Gastroesophageal sphincter (tissue), 3 donors: ENCODE results near the gene GLB1L3.

Experiments used
- CTCF ChIP-seq, 4 experiments: fragments of 200-600 bp in 2 of 4; fragments of 450-650 bp in 2 of 4; sonication (generic) in 1 of 4; IDR thresholded peaks; one replicate each; pipeline ENCODE4 v1.5.1; 2017 to 2019; ENCODE audit warnings: antibody characterized with exemption in 4 of 4, mild to moderate bottlenecking in 2 of 4, moderate library complexity in 2 of 4
- EP300 ChIP-seq: sonication (generic); formaldehyde crosslinking; IDR thresholded peaks from one replicate; pipeline ENCODE4 v1.6.1; 2017; ENCODE audit warnings: antibody characterized with exemption, mild to moderate bottlenecking
- POLR2A ChIP-seq, 2 donors: fragments of 450-650 bp; IDR thresholded peaks; one replicate each; pipeline ENCODE4 v1.6.1; 2017; ENCODE audit warnings: antibody characterized with exemption in 2 of 2, mild to moderate bottlenecking in 2 of 2, moderate library complexity in 1 of 2
- POLR2AphosphoS5 ChIP-seq: sonication (generic); formaldehyde crosslinking; IDR thresholded peaks from one replicate; pipeline ENCODE4 v1.6.1; 2017; ENCODE audit warnings: antibody characterized with exemption

GRCh38 chr11:134289167-134289566 lies 13.0 kb downstream of the GLB1L3 start:
- TF ChIP-seq POLR2A (IDR thresholded peaks at IDR 0.05) (no peak), CTCF (IDR thresholded peaks at IDR 0.05) (no peak), EP300 (no peak), POLR2AphosphoS5 (no peak)
